ENCODE measurements around the gene ZNF655.

GRCh38 chr7:99521399-99521798 is 37.0 kb upstream of the ZNF655 start:
- no peak for TF ChIP-seq EZH2 (IDR thresholded peaks at IDR 0.05; ENCODE audit: insufficient read depth, poor library complexity, severe bottlenecking)
- no peak for TF ChIP-seq EZH2phosphoT487 (IDR thresholded peaks at IDR 0.05; ENCODE audit: insufficient read depth, low read depth)

Measured in GM23248 (cell line).